H9 (cell line): ENCODE results near the gene WDR59. TPM values are rescaled to one million over a fixed set of nuclear protein-coding genes. Genes with fewer than 3 reads are reported as not detected.

Experiments used
- DNase-seq: peaks from one replicate; pipeline ENCODE4 v3.0.0-alpha.2; 2017
- H2AFZ ChIP-seq: one replicate; pipeline ENCODE4 v1.6.1; 2013; ENCODE audit warnings: mild to moderate bottlenecking, low read length, control low read depth, moderate library complexity
- H2AK5ac ChIP-seq: 2 replicates; pipeline ENCODE4 v1.6.1; 2013; ENCODE audit warnings: low read length, control low read depth, mixed read lengths; ENCODE audit not compliant: insufficient read length
- H2BK120ac ChIP-seq: one replicate; pipeline ENCODE4 v1.6.1; 2013; ENCODE audit warnings: low read depth, mild to moderate bottlenecking, low read length, control low read depth, inconsistent platforms; ENCODE audit not compliant: poor library complexity, severe bottlenecking
- H2BK12ac ChIP-seq: 2 replicates; pipeline ENCODE4 v1.6.1; 2013; ENCODE audit warnings: low read length, control low read depth, mixed read lengths, low read depth; ENCODE audit not compliant: insufficient read length
- H2BK15ac ChIP-seq: 2 replicates; pipeline ENCODE4 v1.6.1; 2013; ENCODE audit warnings: low read depth, low read length, control low read depth
- H2BK20ac ChIP-seq: one replicate; pipeline ENCODE4 v1.6.1; 2013; ENCODE audit warnings: low read depth, mild to moderate bottlenecking, low read length, control low read depth, inconsistent platforms; ENCODE audit not compliant: poor library complexity, severe bottlenecking
- H2BK5ac ChIP-seq: 2 replicates; pipeline ENCODE4 v1.6.1; 2013; ENCODE audit warnings: low read length, control low read depth, mixed read lengths; ENCODE audit not compliant: insufficient read length
- H3K14ac ChIP-seq: 2 replicates; pipeline ENCODE4 v1.6.1; 2013; ENCODE audit warnings: low read length, control low read depth; ENCODE audit not compliant: insufficient read depth
- H3K18ac ChIP-seq: 2 replicates; pipeline ENCODE4 v1.6.1; 2013; ENCODE audit warnings: low read depth, mild to moderate bottlenecking, mixed read lengths, low read length, control low read depth; ENCODE audit not compliant: insufficient read length
- H3K23ac ChIP-seq: 2 replicates; pipeline ENCODE4 v1.6.1; 2013; ENCODE audit warnings: low read length, control low read depth, mixed read lengths, low read depth; ENCODE audit not compliant: insufficient read length
- H3K23me2 ChIP-seq: 2 replicates; pipeline ENCODE4 v1.6.1; 2013; ENCODE audit warnings: low read depth, mild to moderate bottlenecking, mixed read lengths, low read length, control low read depth; ENCODE audit not compliant: insufficient read length, poor library complexity, severe bottlenecking
- H3K27ac ChIP-seq: 2 replicates; pipeline ENCODE4 v1.5.1; 2013; ENCODE audit warnings: low read length, control low read depth, mixed read lengths, low read depth; ENCODE audit not compliant: insufficient read length
- H3K27me3 ChIP-seq: 2 replicates; pipeline ENCODE4 v1.6.1; 2013; ENCODE audit warnings: low read length, control low read depth, inconsistent platforms; ENCODE audit not compliant: insufficient read depth
- H3K4ac ChIP-seq: 2 replicates; pipeline ENCODE4 v1.6.1; 2013; ENCODE audit warnings: low read depth, mild to moderate bottlenecking, control low read depth, inconsistent platforms, low read length, moderate library complexity
- H3K4me1 ChIP-seq: 2 replicates; pipeline ENCODE4 v1.6.1; 2013; ENCODE audit warnings: low read length, control low read depth, inconsistent platforms; ENCODE audit not compliant: insufficient read depth
- H3K4me2 ChIP-seq: 2 replicates; pipeline ENCODE4 v1.6.1; 2013; ENCODE audit warnings: low read length, control low read depth, mixed read lengths; ENCODE audit not compliant: insufficient read length, insufficient read depth
- H3K56ac ChIP-seq: 2 replicates; pipeline ENCODE4 v1.6.1; 2013; ENCODE audit warnings: low read depth, mild to moderate bottlenecking, mixed read lengths, low read length, control low read depth; ENCODE audit not compliant: insufficient read length
- H3K79me1 ChIP-seq: 2 replicates; pipeline ENCODE4 v1.6.1; 2013; ENCODE audit warnings: low read depth, mild to moderate bottlenecking, moderate library complexity, low read length, control low read depth, inconsistent platforms; ENCODE audit not compliant: insufficient read depth, poor library complexity, severe bottlenecking
- H3K79me2 ChIP-seq: 2 replicates; pipeline ENCODE4 v1.6.1; 2013; ENCODE audit warnings: low read length, control low read depth, inconsistent platforms; ENCODE audit not compliant: insufficient read depth
- H3K9ac ChIP-seq: 2 replicates; pipeline ENCODE4 v1.6.1; 2013; ENCODE audit warnings: low read length, control low read depth, mixed read lengths; ENCODE audit not compliant: insufficient read length; ENCODE audit errors: extremely low read depth
- H3K9me3 ChIP-seq: one replicate; pipeline ENCODE4 v1.6.1; 2013; ENCODE audit warnings: low read depth, low read length, inconsistent platforms; ENCODE audit not compliant: control insufficient read depth
- H3T11ph ChIP-seq: one replicate; pipeline ENCODE4 v1.6.1; 2013; ENCODE audit warnings: mild to moderate bottlenecking, low read length, control low read depth, inconsistent platforms
- H4K20me1 ChIP-seq: one replicate; pipeline ENCODE4 v1.6.1; 2013; ENCODE audit not compliant: control insufficient read depth, insufficient read length, insufficient read depth
- H4K5ac ChIP-seq: 2 replicates; pipeline ENCODE4 v1.6.1; 2013; ENCODE audit warnings: low read depth, mild to moderate bottlenecking, mixed read lengths, low read length, control low read depth; ENCODE audit not compliant: insufficient read length
- H4K8ac ChIP-seq: replicated peaks from 2 replicates; pipeline ENCODE4 v1.6.1; 2013; ENCODE audit warnings: low read length, control low read depth, mixed read lengths, low read depth; ENCODE audit not compliant: insufficient read length
- H4K91ac ChIP-seq: 2 replicates; pipeline ENCODE4 v1.6.1; 2013; ENCODE audit warnings: low read depth, mild to moderate bottlenecking, moderate library complexity, mixed read lengths, low read length, control low read depth; ENCODE audit not compliant: insufficient read length
- H3K27ac Mint-ChIP-seq, 3 experiments: 2 replicates in 2 of 3; 3 replicates in 1 of 3; pipeline ENCODE4 v1.8.0; 2020 to 2021; ENCODE audit warnings: mixed read lengths in 3 of 3, mild to moderate bottlenecking in 1 of 3, moderate library complexity in 1 of 3
- H3K27me3 Mint-ChIP-seq: 2 replicates; pipeline ENCODE4 v1.8.0; 2021; ENCODE audit warnings: low read depth, mild to moderate bottlenecking, moderate library complexity, mixed read lengths
- H3K36me3 Mint-ChIP-seq, 3 experiments: 2 replicates in 2 of 3; 3 replicates in 1 of 3; pipeline ENCODE4 v1.8.0; 2020 to 2021; ENCODE audit warnings: low read depth in 3 of 3, mixed read lengths in 3 of 3; ENCODE audit not compliant: insufficient read depth in 1 of 3
- H3K4me1 Mint-ChIP-seq, 2 experiments: 2 replicates each; pipeline ENCODE4 v1.8.0; 2020; ENCODE audit warnings: mixed read lengths in 2 of 2
- H3K4me3 Mint-ChIP-seq, 2 experiments: 2 replicates in 1 of 2; 3 replicates in 1 of 2; pipeline ENCODE4 v1.8.0; 2020 to 2021; ENCODE audit warnings: mild to moderate bottlenecking in 2 of 2, mixed read lengths in 2 of 2, moderate library complexity in 1 of 2
- H3K9me3 Mint-ChIP-seq, 2 experiments: 2 replicates in 1 of 2; 3 replicates in 1 of 2; pipeline ENCODE4 v1.8.0; 2020; ENCODE audit warnings: mild to moderate bottlenecking in 2 of 2, mixed read lengths in 2 of 2, moderate library complexity in 1 of 2
- CTCF ChIP-seq: fragments of 200-600 bp; sonication (generic); conservative IDR thresholded peaks from 3 replicates; pipeline ENCODE4 v1.8.0; 2021; ENCODE audit warnings: antibody characterized with exemption, mild to moderate bottlenecking
- WGBS: extraction: QIAGEN DNeasy Blood & Tissue Kit; methylation state at CpG from one replicate; pipeline ENCODE4 v1.1.7; 2013; ENCODE audit warnings: missing lambda C conversion rate, low lambda C conversion rate, mixed read lengths; ENCODE audit not compliant: insufficient read length; ENCODE audit errors: extremely low coverage; 5-methylcytosine and 5-hydroxymethylcytosine counted together
- total RNA-seq: library from RNA; stranded (reverse); gene quantifications from 2 replicates; pipeline ENCODE4 v1.2.1, GENCODE V29; 2021

Gene WDR59
- total RNA-seq, 1 experiment from 2014 or later = 97.5 TPM

GRCh38 chr16:74847202-74847601 lies 137.7 kb downstream of the WDR59 start:
- H3K23ac ChIP-seq = no peak overlapping the region
- Mint-ChIP-seq H3K27me3 (no peaks in the 10 kb centered on the region), H3K4me3 (no peak overlapping the region), H3K4me1 (peaks cover 16 to 26% of the 10 kb centered on the region in 2 experiments), H3K9me3 (0 out of 5 replicates have a peak, but pooled peaks cover 0 to 2% of the 10 kb centered on the region in 2 experiments), H3K27ac (no peak overlapping the region), H3K36me3 (no peaks in the 10 kb centered on the region; a peak in 1 of 7 replicates)
- H2BK12ac ChIP-seq = no peak overlapping the region
- H2AFZ ChIP-seq = no peak overlapping the region
- H3K56ac ChIP-seq = no peak overlapping the region
- H4K20me1 ChIP-seq = no peaks in the 10 kb centered on the region
- H2BK15ac ChIP-seq = no peak overlapping the region
- no peak overlapping the region for H3K4ac ChIP-seq
- H3K27ac ChIP-seq = no peak overlapping the region
- H3K14ac ChIP-seq = no peak overlapping the region
- H4K91ac ChIP-seq = no peak overlapping the region
- TF ChIP-seq CTCF = no peak
- no peak overlapping the region for H2BK5ac ChIP-seq
- H3K4me1 ChIP-seq = no peaks in the 10 kb centered on the region; the same call in 1 of the 2 replicates
- H4K8ac ChIP-seq = no peak overlapping the region
- DNase-seq = no peak
- H3K4me2 ChIP-seq = no peak overlapping the region
- no peak overlapping the region for H4K5ac ChIP-seq
- no CpG with 5 or more reads among the region's 1 CpG for WGBS
- no peak overlapping the region for H2AK5ac ChIP-seq
- no peaks in the 10 kb centered on the region for H3K23me2 ChIP-seq
- no peaks in the 10 kb centered on the region for H3K79me1 ChIP-seq
- no peaks in the 10 kb centered on the region for H3K27me3 ChIP-seq
- no peaks in the 10 kb centered on the region for H3K79me2 ChIP-seq
- no peak overlapping the region for H3T11ph ChIP-seq
- no peaks in the 10 kb centered on the region for H3K9me3 ChIP-seq
- no peak overlapping the region for H3K9ac ChIP-seq
- no peak overlapping the region for H2BK120ac ChIP-seq
- H3K18ac ChIP-seq = no peak overlapping the region
- H2BK20ac ChIP-seq = no peak overlapping the region
